ENCODE measurements around the gene C1QC. TPM values are rescaled to one million over a fixed set of nuclear protein-coding genes. Genes with fewer than 3 reads are reported as not detected.

C1QC gene
- total RNA-seq, 1 experiment from 2014 or later = not detected

DNA sequence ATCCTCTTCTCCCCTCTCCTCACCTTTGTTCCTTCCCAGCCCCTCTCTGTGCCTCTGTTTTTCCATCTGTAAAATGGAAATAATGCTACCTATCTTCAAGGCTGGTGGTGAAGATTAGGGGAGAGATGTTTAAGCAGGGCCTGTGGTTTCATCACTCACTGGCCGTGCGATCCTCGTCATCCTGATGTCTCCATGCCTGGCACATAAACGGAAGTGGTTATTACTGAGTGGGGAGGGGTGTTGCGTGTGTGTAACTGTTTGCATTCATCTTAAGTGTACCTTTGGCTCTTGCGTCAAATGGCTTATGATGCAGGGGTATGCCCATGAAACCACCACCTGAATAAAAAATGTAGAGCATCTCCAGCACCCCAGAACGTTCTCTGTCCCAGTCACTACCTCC lies 24.2 kb upstream of the C1QC start:
- DNase-seq (ENCODE audit: low read depth) = no peak

DNA sequence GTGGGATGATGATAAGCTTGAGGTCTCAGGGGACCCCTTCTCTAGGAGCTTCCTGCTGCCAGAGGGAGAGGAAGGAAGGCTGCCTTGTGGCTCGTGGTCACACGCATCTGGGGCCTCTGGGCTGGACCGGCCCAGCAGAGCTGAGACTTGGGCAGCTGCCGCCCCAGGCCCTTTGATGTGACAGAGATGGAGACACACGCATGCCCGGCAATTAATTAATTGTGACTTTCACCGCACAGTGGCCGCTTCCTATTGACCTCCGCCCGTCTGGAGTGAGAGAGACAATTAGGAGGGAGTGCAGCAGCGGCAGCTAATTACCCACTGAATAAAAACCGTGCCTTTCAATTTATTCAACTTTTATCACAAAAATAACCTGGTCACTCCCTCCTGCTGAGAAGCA lies 23.6 kb upstream of the C1QC start:
- DNase-seq (ENCODE audit: low read depth) = no peak

DNA sequence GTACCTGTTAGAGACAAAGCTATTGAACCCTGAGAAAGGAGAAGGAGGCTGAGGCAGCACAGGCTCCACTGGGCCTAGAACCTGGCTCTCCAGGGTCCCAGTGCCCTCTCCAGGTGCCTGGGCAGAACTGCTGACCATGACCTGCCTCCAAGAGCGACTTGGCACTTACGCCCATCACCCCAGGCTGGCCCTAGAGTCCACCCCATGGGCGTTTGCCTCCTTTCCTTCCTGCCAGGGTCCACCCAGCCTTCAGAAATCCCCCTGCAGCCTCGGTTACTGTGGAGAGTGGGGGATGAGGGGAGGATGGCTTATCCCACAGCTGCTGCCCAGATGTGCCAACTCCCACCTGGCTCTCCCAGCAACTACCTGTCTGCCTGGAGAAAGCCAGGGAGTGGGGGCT lies 21.7 kb upstream of the C1QC start:
- DNase-seq (ENCODE audit: low read depth) = no peak

DNA sequence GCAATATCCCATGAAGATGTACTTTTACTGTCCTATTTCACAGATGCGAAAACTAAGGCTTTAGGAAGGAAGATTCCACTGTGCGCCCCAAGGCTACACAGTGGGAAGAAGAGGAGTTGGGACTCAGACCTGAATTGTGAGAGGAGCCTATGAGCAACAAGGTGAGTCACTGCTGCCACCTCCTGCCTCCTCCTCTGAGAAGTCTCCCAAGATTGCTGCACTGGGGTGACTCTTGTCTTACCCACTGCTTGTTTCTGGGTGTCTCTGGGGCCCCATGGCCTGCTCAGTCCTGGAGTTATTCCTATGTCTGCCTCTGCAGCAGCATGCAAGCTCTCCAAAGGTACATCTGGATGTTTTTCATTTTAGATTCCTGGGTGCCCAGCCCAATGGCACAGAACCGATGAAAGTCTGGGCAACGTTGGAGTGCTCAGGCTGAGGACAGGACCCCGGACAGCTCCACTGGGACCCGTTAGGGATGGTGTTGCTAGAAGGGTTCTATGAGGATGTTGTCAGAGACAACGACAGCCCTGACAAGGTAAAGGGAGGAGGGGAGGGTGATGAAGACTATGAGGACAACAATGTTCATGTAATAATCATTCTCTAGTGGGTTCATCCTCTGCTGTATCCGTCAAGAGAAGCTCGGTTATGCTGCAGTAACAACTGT lies 18.0 kb upstream of the C1QC start:
- DNase-seq (ENCODE audit: low read depth) = peak; percentile 9

DNA sequence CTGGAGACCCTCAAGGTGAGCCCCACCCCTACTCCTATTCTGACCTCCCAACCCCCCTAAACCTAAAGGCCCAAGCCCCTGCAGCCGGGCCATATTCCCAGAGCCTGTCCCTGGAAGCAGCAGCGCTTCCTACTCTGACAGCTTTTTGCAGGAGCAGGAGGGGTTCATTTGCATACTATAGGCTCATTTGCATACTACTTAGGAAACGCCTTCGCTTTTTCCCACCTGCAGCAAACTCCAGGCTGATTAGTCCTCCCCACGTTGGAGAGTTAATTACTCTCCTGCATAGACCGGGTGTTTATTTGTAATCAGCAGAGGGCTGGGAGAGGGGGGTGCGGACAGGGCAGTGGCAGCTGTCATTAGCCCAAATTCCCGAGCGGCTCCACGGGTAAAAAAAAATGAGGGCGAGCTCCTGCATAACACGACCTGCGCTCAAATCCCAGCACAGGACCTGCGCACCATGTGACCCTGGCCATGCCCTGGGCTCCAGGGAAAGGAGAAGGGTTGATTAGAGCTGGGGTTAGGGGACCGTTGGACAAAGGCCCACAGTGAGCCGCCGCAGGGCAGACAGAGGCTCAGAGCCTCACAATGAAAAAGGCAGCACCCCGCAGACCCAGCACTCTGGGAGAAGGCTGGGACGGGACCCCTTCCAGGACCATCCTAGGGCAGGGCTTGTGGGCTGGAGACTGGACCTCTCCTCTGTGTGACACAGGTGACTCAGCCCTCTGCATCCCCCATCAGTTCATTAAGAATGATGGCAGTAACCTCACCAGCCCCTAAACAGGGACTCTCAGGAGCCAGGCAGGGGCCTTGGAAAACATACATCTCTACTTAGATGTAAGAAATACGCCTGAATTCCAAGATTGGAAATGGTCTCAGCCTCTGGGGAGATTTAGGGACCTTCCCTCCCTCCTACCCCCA lies 16.9 kb upstream of the C1QC start:
- no peak for DNase-seq (ENCODE audit: low read depth)

DNA sequence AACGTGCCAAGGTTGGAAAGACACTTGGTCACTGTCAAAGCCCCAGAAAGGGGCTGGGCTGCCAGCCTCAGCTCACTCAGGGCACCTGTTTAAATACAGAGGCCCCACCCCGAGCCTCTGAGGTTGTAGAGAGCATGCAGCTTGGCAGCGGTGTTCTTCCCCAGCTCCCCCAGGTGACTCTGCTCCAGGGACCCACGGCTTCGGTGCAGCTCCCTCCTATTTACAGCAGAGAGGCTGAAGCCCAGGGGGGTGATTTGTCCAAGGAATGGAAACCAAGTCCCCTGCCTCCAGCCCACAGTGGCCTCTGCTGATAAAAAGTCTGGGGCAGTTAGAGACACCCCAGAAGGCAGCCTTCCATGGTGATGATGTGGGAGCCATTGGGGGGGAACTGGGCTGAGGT lies 16.1 kb upstream of the C1QC start:
- DNase-seq (ENCODE audit: low read depth) = no peak

DNA sequence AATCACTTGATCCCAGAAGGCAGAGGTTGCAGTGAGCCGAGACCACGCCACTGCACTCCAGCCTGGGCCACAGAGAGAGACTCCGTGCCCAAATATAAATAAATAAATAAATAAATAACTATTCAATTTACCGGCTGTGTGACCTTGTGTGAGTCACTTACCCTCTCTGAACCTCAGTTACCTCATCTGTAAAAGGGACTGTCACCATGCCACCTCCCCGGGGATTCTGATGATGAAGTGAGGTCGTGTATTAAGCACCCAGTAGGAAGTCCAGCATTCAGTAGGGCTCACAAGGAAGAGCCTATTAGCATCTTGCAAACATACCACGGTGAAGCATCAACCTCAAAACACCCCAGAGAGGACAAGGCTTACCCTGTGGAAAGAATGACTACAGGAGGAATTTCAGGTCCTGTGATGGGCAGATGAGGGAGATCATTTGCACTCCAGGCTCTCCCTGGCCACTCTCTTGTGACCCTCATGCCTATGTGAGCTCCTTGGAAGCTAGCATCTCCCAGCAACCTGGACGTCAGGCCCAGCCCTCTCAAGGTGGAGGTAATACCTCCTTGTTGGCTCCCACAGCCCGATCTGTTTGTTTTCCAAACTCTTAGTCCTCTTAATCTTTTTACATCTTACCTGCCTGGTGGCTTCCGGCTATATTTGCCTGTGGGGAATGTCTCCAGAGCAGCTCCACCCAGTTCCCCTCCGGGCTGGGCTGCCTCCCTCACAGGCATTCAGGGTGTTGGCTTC lies 14.6 kb upstream of the C1QC start:
- no peak for DNase-seq (ENCODE audit: low read depth)

DNA sequence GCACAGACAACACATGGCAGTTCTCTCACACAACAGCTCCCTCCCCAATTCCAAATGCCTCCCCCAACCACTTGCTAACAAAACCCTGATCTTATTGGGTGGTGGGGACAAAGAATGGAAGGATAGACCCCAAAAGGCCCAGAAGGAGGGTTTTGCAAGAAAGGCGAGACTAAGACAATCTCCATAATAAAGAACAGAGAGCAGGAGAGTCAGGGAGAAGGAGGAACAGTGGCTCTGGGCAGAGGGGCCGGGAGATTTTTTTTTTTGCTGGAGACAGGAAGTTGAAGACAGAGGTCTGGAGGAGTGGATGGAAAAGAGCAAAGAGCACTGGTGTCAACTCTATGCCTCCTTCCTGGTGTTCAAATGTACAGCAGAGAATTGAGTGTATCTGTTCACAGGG lies 13.5 kb upstream of the C1QC start:
- no peak for DNase-seq (ENCODE audit: low read depth)

DNA sequence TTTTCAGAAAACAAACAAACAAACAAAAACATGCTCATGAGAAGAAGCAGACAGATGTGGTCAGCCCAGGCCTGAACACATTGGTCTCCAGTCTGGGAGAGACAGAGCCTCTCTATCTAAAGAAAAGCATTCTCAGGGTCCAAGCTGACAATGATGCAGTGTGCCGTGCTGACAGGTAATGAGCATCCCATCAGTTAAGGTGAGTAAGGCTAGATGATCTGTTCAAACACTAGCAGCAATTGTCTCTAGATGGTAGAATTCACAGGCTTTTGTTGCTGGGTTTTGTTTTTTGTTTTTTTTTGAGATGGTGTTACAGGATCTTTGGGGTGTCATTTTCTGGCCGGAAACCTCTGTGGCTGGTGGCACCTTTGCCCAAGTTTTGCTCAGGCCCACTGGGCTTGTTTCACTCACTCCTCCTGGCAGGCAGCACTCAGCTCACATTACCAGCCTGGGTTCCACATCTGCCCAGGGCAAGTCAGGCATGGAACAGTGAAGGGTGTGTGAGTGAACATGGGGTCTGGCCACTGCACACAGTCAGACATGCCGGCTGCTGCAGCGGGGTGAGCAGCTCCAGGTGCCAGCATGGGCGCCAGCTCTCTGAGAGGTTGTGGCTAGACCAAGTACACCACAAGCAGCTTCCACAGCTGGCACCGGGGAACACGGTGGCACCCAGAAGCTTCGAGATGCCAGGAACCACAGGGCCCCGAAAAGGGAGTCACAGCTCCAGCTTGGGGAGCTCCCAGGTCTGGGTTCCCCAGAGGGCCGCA lies 9.6 kb upstream of the C1QC start:
- no peak for DNase-seq (ENCODE audit: low read depth)

DNA sequence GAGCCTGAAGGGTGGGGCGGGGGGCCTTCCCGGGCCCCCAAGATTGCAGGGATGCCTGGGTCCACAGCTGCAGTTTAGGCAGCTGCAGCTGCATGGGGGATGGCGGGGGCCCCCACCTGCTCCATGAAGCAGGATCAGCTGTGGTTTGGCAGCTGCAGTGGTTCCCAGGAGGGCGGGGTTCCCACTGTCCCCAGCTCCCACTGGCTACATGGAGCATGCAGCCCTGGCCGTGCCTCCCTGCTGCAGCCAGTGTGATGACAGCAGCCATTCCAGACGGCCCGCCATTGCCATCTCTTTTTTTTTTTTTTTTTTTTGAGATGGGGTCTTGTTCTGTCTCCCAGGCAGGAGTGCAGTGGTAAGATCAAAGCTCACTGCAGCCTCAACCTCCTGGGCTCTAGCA lies 8.0 kb upstream of the C1QC start:
- no peak for DNase-seq (ENCODE audit: low read depth)

DNA sequence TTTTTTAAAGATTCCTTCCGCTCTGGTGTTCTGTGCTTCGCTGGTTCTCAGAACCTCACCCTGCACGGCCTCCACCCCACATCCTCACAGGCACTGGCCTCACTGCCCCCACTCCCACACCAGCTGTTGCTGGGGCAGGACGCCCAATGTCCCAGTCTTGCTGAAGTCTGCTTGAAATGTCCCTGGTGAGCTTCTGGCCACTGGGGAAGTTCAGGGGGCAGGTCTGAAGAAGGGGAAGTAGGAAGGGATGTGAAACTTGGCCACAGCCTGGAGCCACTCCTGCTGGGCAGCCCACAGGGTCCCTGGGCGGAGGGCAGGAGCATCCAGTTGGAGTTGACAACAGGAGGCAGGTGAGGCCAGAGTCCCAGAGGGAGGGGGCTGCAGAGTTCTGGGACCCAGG lies 7.1 kb upstream of the C1QC start, which contains the start of gene C1QA:
Gene C1QA, plus strand, starts transcription at position 276 of the 400 bp plus-strand sequence. CDS start 989 bp downstream, outside the sequence.
- no peak for DNase-seq (ENCODE audit: low read depth)

DNA sequence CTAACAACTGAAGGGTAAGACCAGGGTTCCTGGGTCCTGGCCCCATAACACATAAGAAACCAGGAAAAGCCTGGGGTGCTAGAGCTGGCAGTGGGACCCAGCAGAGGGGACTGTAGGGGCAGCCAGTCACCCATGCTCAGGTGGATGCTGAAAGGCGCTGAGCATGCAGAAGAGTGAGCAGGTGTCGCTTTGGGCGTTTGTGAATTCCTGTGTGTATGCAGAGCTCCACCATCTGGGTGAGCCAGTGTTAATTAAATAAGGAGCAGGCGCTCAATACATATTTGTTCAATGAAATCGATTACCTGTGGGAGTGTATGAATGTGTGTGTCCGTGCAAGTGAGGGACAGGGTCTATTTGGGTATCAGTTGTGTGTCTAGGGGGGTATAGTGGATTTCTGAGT lies 6.5 kb upstream of the C1QC start:
- DNase-seq (ENCODE audit: low read depth) = no peak

DNA sequence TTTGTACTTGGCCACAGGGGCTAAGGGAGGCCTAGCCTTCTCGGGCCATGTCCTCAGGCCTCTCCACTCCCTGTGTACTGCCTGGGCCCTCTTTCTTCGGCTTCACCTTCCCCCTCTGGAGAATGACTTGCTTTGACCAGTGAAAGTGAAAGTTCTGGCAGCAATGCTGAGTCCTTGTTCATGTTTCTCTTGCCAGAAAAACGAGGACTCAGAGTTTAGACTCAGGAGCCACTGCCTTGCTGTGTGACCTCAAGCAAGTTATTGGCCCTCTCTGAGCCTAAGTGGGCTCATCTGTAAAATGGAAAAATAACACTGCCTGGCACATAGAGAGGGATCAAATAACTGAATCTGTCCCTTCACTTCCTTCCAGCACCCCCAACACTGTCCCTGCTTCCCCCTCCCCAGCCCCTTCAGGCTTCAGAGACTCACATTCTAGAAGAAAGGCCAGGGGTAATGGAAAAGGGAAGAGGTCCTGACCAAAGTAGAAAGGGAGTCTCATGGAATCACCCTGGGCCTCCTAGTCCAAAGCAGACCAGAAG lies 5.5 kb upstream of the C1QC start:
- no peak for DNase-seq (ENCODE audit: low read depth)

DNA sequence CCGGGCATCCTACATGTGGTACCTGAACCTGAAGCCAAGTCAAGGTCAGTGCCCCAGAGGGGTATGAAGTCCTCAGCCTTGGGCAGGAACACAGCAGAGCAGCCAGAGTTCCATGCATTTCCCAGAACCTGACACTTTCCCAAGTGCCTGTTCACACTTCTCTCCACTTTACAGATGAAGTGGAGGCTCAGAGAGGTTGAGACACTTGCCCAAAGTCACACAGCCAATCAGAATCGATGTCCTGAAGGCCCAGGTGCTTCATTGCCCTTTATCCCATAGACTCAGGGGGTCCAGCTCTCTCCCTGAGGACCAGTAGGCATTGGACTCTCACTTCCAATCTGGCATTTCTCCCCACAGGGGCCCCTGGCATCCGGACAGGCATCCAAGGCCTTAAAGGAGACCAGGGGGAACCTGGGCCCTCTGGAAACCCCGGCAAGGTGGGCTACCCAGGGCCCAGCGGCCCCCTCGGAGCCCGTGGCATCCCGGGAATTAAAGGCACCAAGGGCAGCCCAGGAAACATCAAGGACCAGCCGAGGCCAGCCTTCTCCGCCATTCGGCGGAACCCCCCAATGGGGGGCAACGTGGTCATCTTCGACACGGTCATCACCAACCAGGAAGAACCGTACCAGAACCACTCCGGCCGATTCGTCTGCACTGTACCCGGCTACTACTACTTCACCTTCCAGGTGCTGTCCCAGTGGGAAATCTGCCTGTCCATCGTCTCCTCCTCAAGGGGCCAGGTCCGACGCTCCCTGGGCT lies 4.8 kb upstream of the C1QC start:
- no peak for DNase-seq (ENCODE audit: low read depth)

DNA sequence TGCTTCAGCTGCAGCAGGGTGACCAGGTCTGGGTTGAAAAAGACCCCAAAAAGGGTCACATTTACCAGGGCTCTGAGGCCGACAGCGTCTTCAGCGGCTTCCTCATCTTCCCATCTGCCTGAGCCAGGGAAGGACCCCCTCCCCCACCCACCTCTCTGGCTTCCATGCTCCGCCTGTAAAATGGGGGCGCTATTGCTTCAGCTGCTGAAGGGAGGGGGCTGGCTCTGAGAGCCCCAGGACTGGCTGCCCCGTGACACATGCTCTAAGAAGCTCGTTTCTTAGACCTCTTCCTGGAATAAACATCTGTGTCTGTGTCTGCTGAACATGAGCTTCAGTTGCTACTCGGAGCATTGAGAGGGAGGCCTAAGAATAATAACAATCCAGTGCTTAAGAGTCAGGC lies 4.1 kb upstream of the C1QC start:
- peak; percentile 26 for DNase-seq (ENCODE audit: low read depth)

DNA sequence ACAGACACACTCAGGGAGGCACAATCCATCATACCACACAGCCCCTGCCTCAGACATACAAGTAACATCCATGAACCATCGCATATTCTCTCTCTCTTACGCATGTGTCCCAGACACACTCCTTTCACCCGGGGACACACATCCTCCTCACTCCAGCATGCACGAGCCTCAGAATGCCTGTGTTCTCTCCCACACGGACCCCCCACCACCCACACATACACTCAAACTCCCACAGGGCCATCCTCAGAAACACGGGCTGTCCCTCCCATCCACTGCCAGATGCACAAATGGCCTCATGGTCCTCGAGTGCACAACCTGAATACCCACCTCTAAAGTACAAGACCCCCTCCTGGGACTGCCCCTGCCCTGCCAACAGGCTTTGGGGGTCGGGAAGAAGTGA lies 2.2 kb upstream of the C1QC start:
- no peak for DNase-seq (ENCODE audit: low read depth)

DNA sequence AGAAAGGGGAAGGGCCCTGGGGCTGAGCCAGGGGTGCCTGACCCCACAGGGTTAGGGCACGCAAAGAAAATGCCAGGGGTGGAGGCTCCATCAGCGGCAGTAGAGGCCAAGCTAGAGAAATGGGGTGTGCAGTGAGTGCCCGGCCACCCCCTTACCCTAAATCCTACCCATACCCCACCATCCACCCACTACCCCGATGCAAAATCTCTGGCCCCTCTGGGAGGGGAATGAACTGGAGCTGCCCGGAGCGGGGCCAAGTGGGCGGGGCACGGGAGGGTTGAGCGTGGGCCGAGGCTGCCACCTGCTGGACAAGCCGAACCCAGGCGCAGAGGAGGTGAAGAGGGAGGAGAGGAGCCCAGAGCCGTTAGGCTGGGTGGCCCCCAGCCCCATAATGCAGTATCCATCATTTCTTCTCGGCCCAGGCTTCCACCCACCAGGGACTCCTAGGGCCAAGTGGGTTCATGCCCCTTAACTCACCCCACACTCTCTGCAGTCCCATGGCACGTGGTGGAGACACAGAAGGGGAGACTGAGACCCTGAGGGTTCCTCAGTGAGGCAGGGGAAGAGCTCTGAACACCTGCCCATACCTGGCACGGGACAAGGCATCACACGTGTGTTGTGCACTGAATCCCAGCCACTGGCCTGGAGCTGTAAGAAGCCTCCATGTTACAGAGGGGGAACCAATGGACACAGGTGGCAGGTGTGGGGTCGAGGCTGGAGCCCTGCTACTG lies 1.4 kb upstream of the C1QC start:
- peak; percentile 35 for DNase-seq (ENCODE audit: low read depth)

DNA sequence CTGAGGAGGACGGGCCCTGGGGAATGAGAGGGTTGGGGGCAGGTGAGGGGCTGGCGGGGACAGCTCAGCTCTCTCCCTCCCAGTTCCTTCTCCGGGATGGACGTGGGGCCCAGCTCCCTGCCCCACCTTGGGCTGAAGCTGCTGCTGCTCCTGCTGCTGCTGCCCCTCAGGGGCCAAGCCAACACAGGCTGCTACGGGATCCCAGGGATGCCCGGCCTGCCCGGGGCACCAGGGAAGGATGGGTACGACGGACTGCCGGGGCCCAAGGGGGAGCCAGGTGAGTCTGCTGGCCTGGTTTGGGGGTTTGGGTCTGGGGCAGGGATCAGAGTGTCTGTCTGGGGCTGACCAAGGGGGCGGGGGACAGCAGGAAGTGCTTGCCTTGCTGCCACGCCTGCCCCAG lies 495 bp downstream of the C1QC start:
- DNase-seq (ENCODE audit: low read depth) = no peak

DNA sequence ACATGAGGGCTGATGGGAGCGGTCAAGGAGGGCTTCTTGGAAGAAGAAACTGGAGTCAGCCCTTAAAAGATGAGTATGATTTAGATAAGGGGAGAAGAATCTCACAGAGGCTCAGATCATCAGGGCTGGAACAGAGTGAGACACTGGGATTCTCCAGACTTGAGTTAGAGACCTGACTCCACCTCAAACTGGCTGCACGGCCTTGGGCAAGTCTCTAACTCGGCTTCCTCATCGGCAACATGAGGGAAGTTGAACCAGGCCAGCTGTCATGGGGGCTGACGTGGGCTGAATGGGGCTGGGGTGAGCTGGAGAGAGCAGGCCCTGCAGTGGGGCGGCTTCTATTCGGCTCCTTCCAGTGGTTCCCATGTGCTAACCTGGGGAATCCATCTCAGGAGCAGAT lies 2.5 kb downstream of the C1QC start:
- no peak for DNase-seq (ENCODE audit: low read depth)

DNA sequence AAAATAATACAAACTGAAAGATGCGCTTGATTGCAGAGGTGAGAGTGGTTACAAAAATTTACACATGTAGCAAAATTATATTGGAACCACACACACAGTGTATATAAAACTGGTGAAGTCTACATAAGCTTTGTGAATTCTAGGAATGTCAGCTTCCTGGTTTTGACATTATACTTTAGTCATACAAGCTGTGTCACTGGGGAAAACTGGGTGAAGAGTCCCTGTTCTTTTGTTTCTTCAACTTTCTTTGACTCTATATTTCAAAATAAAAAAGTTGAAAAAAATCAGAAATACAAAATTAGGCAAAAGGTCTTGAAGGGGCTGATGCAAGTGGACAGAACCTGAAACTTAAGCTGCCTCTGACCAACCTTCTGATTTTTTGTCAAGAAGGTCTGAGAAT lies 3.0 kb downstream of the C1QC start:
- no peak for DNase-seq (ENCODE audit: low read depth)
